ENCODE results near the gene MED15.

The MED15 gene

DNA sequence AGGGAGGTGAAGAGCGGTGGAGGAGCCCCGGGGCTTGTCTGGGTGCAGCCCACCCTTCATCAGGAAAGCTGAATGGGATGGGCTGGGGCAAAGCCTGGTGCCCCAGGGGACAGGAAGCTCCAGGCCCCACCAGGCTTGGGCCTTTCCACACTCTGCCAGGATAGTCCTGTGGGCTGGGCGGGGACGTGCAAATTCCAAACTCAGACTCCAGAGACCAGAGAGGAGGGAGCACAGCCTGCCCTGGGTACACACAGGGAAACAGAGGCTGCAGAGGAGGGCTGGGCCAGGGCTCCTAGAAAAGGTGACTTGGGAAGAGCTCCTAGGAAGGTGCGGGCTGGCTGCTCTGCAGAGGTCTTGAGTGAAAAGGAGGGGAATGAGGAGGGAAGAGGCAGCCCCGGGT is 124.7 kb downstream of the MED15 start:
- TF ChIP-seq, protein P1, sequence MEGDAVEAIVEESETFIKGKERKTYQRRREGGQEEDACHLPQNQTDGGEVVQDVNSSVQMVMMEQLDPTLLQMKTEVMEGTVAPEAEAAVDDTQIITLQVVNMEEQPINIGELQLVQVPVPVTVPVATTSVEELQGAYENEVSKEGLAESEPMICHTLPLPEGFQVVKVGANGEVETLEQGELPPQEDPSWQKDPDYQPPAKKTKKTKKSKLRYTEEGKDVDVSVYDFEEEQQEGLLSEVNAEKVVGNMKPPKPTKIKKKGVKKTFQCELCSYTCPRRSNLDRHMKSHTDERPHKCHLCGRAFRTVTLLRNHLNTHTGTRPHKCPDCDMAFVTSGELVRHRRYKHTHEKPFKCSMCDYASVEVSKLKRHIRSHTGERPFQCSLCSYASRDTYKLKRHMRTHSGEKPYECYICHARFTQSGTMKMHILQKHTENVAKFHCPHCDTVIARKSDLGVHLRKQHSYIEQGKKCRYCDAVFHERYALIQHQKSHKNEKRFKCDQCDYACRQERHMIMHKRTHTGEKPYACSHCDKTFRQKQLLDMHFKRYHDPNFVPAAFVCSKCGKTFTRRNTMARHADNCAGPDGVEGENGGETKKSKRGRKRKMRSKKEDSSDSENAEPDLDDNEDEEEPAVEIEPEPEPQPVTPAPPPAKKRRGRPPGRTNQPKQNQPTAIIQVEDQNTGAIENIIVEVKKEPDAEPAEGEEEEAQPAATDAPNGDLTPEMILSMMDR (IDR thresholded peaks at IDR 0.05), result no peak
- TF ChIP-seq ZFX (IDR thresholded peaks at IDR 0.05; ENCODE audit: borderline replicate concordance), result no peak
- no peak overlapping the region for H3K27ac ChIP-seq

DNA sequence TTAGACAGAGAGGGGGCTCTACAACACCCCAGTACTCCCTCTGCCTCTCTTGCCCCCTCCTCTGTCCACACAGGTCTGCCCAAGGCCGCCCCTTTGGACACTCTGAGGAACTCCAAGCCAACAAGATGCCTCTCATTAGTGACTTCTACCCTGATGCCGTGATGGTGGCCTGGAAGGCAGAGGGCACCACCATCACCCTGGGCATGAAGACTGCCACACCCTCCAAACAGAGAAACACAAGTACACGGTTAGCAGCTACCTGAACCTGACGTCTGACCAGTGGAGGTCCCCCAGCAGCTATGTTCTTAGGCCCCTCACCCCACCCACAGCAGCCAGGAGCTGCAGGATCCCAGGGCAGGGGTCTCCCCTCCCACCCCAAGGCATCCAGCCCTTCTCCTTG is 125.1 kb downstream of the MED15 start:
- no peak for TF ChIP-seq ZFX (IDR thresholded peaks at IDR 0.05; ENCODE audit: borderline replicate concordance)
- no peak overlapping the region for H3K27ac ChIP-seq

DNA sequence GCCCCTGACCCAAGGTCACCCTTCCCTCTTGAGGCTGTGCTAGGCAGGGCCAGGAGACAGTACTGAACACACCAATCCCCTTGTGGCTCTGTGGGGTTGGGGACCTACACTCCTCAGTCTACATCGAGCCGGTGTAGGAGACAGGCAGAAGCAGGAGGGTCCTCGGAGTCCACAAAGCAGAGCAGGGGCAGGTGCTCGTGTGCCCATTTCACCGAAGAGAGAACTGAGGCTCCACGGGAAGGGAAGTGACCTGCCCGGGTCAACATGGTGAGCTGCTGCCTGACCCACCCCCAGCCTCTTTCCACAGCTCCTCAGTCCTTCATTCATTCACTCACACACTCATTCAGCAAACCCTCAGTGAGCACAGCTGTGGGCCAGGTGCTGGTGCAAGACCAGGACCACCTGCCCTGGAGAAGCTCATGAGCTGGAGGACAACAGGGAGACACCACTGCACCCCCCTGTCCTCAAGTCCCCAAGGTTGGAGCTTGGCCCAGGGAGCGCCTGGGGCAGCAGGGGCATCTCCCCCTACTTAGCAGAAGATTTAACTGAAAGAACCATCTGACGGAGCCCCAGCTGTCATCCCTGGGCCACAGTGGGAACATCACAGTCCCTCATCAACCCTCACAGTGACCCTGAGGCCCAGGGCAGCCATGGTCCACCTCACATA is 127.3 kb downstream of the MED15 start:
- no peak overlapping the region for H3K27ac ChIP-seq
- TF ChIP-seq, protein P1 (IDR thresholded peaks at IDR 0.05), result no peak
- no peak for TF ChIP-seq ZFX (IDR thresholded peaks at IDR 0.05; ENCODE audit: borderline replicate concordance)

DNA sequence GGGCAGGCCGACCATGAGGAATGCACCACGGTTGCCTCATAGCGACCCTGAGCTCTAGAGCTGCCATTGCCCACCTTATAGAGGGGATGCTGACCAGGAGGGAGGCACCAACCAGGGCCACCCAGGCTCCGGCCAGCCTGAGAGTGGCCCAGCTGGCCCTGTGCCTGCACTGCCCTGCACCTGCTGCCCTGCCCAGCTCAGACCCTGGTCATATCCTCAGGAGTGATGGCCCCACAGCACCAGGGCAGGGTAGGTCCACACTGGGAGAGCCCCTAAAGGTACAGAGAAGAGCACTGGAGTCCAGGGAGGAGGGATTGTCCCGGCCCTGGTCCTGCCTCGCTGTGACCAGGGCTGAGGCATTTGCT is 127.8 kb downstream of the MED15 start:
- no peak overlapping the region for H3K27ac ChIP-seq

DNA sequence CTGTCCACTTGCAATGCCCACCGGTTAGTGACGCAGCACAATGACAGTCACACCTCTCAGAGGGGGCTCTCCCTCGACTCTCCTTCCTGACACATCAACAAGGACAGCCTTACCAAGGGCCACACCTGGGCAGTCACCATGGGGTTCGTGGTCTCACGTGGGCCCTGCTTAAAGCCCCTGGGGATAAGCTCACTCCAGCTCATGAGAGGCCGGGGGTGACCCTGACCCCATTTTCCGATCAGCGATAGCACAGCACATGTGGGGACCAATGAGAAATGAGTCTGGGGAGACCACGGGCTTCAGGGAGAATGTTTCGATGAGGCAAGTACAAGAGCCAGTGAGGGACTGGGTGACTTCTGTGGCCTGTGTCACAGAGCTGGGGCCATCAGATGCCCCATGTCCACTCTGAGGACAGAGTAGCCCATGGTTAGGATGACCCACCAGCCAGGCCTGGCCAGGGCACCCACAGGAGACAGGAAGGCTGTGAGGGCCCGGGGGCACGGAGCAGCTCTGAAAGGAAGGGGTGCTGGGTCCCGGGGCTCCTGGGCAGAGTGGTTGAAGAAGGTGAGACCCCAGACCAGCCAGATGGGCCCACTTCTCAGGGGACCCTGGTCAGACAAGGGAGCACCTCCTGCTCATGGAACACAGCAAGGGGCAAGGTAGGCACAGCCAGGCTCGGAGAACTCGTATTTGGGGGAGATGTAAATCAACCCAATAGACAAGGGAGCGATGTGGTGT is 128.8 kb downstream of the MED15 start:
- TF ChIP-seq, protein P1 (IDR thresholded peaks at IDR 0.05), result no peak
- no peak for TF ChIP-seq ZFX (IDR thresholded peaks at IDR 0.05; ENCODE audit: borderline replicate concordance)
- H3K27ac ChIP-seq, result no peak overlapping the region

More for the DNA sequence above, 127.8 kb downstream of the MED15 start:
- TF ChIP-seq ZFX (IDR thresholded peaks at IDR 0.05; ENCODE audit: borderline replicate concordance), result no peak
- TF ChIP-seq, protein P1 (IDR thresholded peaks at IDR 0.05), result no peak

DNA sequence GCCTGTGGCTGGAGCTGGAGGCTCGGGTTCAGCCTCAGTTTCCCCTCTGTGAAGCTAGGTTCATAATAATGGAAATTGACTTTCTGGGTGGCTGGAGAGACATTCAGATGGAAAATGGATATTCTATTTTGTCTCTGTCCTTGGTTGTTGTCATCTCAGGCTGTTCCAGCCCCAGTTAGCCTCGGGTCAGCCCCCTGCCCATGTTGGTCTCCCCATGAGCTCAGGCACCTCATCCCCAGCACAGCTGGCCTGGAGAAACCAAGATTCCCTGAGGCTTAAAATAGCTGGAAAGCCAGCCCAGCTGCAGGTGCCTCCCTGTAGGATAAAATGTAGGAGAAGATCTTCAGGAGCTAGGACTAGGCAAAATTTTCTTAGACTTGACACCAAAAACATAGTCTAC is 129.5 kb downstream of the MED15 start:
- TF ChIP-seq, protein P1 (IDR thresholded peaks at IDR 0.05), result no peak
- no peak for TF ChIP-seq ZFX (IDR thresholded peaks at IDR 0.05; ENCODE audit: borderline replicate concordance)

More for the DNA sequence above, 129.5 kb downstream of the MED15 start:
- H3K27ac ChIP-seq, result no peak overlapping the region

All from 22Rv1 (cell line).